Stimulated activated CD8-positive, alpha-beta memory T cell treated with anti-CD3 and anti-CD28 coated beads, Interleukin-4, amount 100 ng/mL, for 1 hour (primary cell): ENCODE data around the gene ERICH2.

Experiments
- DNase-seq, 2 donors: peaks; one replicate each; pipeline ENCODE4 v3.0.0-alpha.2; 2020; ENCODE audit warnings: low read depth in 2 of 2, low spot score in 1 of 2

ERICH2 gene

GRCh38 chr2:170836027-170836426 lies 65.8 kb downstream of the ERICH2 start:
- no peak for DNase-seq

- DNase-seq = no peak
These were observed 70.6 kb downstream of the ERICH2 start for GRCh38 chr2:170840717-170841210.

DNA sequence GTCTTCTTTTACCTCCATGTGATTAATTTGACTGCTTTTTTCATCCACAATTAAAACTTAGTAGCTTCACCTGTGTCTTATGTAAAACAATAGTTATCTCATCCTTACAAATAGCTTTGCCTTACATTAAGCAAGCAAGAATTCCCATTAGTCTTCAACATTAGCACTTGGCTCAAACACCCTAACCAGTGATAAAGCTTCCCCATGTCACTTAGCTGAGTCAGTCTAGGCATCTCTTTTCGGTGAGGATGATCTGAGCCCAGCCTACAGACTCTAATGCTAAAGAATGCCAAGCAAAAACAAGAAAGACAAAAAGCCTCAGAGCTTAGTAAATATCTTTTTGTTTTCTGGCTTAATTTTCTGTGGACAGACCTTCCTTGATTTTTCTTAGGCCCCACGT lies 72.6 kb downstream of the ERICH2 start:
- DNase-seq = no peak

DNA sequence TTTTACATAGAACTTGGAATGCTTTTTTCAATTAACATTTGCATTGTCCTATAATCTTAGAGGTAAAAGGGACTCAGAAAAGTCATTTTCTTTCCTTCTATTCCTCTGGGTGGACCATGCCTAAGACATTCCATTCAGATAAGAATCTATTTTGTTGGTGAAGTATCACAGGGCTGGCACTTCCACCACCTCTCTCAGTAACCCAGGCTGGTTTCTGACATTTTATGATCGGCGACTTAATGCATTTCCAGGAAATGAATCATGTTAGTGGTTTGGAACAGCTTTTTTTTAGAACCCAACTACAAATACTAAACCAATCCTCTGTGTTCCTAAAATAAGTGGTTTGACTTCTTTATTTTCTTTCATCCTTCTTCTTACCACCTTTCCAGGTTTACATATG lies 73.5 kb downstream of the ERICH2 start:
- DNase-seq = no peak

- no peak for DNase-seq
These were observed 75.2 kb downstream of the ERICH2 start for GRCh38 chr2:170845343-170845742.

- no peak for DNase-seq
These were observed 76.1 kb downstream of the ERICH2 start for GRCh38 chr2:170846314-170846713.

GRCh38 chr2:170847716-170848115 lies 77.5 kb downstream of the ERICH2 start:
- no peak for DNase-seq
